Endothelial cell (in vitro differentiated cells): ENCODE data around the gene CACNA1D. TPM values are rescaled to one million over a fixed set of nuclear protein-coding genes. Genes with fewer than 3 reads are reported as not detected.

ENCODE experiments used
- DNase-seq: peaks from one replicate; pipeline ENCODE4 v3.0.0; 2021; ENCODE audit warnings: low spot score
- H3K27ac Mint-ChIP-seq: one replicate; pipeline ENCODE4 v1.8.0; 2021; ENCODE audit warnings: mixed read lengths, inconsistent platforms; ENCODE audit not compliant: unreplicated experiment
- H3K27me3 Mint-ChIP-seq: one replicate; pipeline ENCODE4 v1.8.0; 2021; ENCODE audit warnings: mild to moderate bottlenecking, moderate library complexity, mixed read lengths, inconsistent platforms; ENCODE audit not compliant: unreplicated experiment
- H3K36me3 Mint-ChIP-seq: one replicate; pipeline ENCODE4 v1.8.0; 2021; ENCODE audit warnings: mild to moderate bottlenecking, low read depth, mixed read lengths, inconsistent platforms; ENCODE audit not compliant: unreplicated experiment
- H3K4me1 Mint-ChIP-seq: one replicate; pipeline ENCODE4 v1.8.0; 2021; ENCODE audit warnings: mild to moderate bottlenecking, mixed read lengths, inconsistent platforms; ENCODE audit not compliant: unreplicated experiment
- H3K4me3 Mint-ChIP-seq: one replicate; pipeline ENCODE4 v1.8.0; 2021; ENCODE audit warnings: mild to moderate bottlenecking, mixed read lengths, inconsistent platforms; ENCODE audit not compliant: unreplicated experiment
- H3K9me3 Mint-ChIP-seq: one replicate; pipeline ENCODE4 v1.8.0; 2021; ENCODE audit warnings: mixed read lengths, inconsistent platforms; ENCODE audit not compliant: unreplicated experiment
- total RNA-seq: library from RNA; stranded (reverse); fragmentation: NEBNext Ultra II Directional; extraction: Animal tissue kit (Norgen Biotek cat#: 25700); gene quantifications from one replicate; pipeline ENCODE4 v1.2.1, GENCODE V29; 2021; ENCODE audit not compliant: unreplicated experiment
- TF ChIP-seq, protein P1 (sequence below): fragments of 200-600 bp; sonication (generic); IDR thresholded peaks from one replicate; pipeline ENCODE4 v1.5.0; 2021; ENCODE audit warnings: antibody characterized with exemption; ENCODE audit not compliant: unreplicated experiment

CACNA1D gene
- total RNA-seq, 1 donor from 2014 or later, result 208 TPM

- Mint-ChIP-seq H3K9me3 (no peaks in the 10 kb centered on the region), H3K36me3 (peaks cover 18% of the 10 kb centered on the region), H3K4me3 (no peak overlapping the region), H3K27me3 (peaks cover 3% of the 10 kb centered on the region), H3K27ac (no peak overlapping the region), H3K4me1 (no peaks in the 10 kb centered on the region)
- TF ChIP-seq, protein P1, sequence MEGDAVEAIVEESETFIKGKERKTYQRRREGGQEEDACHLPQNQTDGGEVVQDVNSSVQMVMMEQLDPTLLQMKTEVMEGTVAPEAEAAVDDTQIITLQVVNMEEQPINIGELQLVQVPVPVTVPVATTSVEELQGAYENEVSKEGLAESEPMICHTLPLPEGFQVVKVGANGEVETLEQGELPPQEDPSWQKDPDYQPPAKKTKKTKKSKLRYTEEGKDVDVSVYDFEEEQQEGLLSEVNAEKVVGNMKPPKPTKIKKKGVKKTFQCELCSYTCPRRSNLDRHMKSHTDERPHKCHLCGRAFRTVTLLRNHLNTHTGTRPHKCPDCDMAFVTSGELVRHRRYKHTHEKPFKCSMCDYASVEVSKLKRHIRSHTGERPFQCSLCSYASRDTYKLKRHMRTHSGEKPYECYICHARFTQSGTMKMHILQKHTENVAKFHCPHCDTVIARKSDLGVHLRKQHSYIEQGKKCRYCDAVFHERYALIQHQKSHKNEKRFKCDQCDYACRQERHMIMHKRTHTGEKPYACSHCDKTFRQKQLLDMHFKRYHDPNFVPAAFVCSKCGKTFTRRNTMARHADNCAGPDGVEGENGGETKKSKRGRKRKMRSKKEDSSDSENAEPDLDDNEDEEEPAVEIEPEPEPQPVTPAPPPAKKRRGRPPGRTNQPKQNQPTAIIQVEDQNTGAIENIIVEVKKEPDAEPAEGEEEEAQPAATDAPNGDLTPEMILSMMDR, result no peak
- no peak for DNase-seq
These were observed 368.7 kb downstream of the CACNA1D start for GRCh38 chr3:53863145-53863544.

Other genes with a start within 250 kb of the CACNA1D start
- gene TKT, start 238.6 kb upstream of the CACNA1D start, total RNA-seq, result 305 TPM
- gene DCP1A, start 147.1 kb upstream of the CACNA1D start, total RNA-seq, result 33.8 TPM